H1 (cell line): Measurements from ENCODE around the gene SRCIN1.

Experiments
- CTCF ChIP-seq, 3 experiments: IDR thresholded peaks; 1 replicate in 2 of 3; 2 replicates in 1 of 3; pipeline versions ENCODE4 v1.5.1 to v1.6.1; 2011; ENCODE audit warnings: low read length in 3 of 3, mild to moderate bottlenecking in 3 of 3, inconsistent platforms in 2 of 3, low read depth in 1 of 3, moderate library complexity in 1 of 3; ENCODE audit not compliant: insufficient read depth in 1 of 3; ENCODE audit errors: control extremely low read depth in 1 of 3
- HDAC6 ChIP-seq: IDR thresholded peaks from one replicate; pipeline ENCODE4 v1.7.1; 2012; ENCODE audit warnings: low read depth, mild to moderate bottlenecking, inconsistent platforms, low read length, moderate library complexity
- POLR2AphosphoS5 ChIP-seq: IDR thresholded peaks from 2 replicates; pipeline ENCODE4 v1.6.1; 2011; ENCODE audit warnings: low read depth, low read length
- SUZ12 ChIP-seq: fragments of 200-600 bp; sonication (generic); IDR thresholded peaks from 2 replicates; pipeline ENCODE4 v1.6.1; 2012; ENCODE audit warnings: mild to moderate bottlenecking, inconsistent platforms, low read length, moderate library complexity, mixed read lengths
- YY1 ChIP-seq: IDR thresholded peaks from 2 replicates; pipeline ENCODE4 v1.6.1; 2011; ENCODE audit warnings: low read depth, mild to moderate bottlenecking, low read length

- no peak for TF ChIP-seq POLR2AphosphoS5
- TF ChIP-seq HDAC6: no peak
- TF ChIP-seq CTCF (IDR thresholded peaks at IDR 0.05; ENCODE audit: control extremely low read depth in 1 of 3, insufficient read depth in 1 of 3, low read depth in 1 of 3, low read length in 3 of 3): no peak
- TF ChIP-seq YY1: no peak
- TF ChIP-seq SUZ12: no peak
Measured at GRCh38 chr17:38550661-38551060, 55.1 kb downstream of the SRCIN1 start.
